SHP77 treated with DMSO at 0.1 percent for 48 hours (cell line): ENCODE results near the gene LSM14B.

Source experiments
- DNase-seq: peaks from one replicate; lab custom pipeline; 2025; lab: John Stamatoyannopoulos, UW

Gene LSM14B

GRCh38 chr20:62183426-62184142, 61.3 kb downstream of the LSM14B start:
- no peak for DNase-seq
